OCI-LY1 (cell line): ENCODE data around the gene SEMA4G.
A peak's percentile ranks its signal among the peaks of the same experiment; 100 is the strongest.

ENCODE experiments used
- H2AFZ ChIP-seq: fragments of 200-600 bp; sonication (generic), shearing (Covaris generic); 2 replicates; pipeline ENCODE4 v1.6.0; 2014; ENCODE audit warnings: antibody characterized with exemption, mild to moderate bottlenecking, low read length
- H3F3A ChIP-seq: fragments of 200-600 bp; sonication (generic), shearing (Covaris generic); 2 replicates; pipeline ENCODE4 v1.6.0; 2014; ENCODE audit warnings: mild to moderate bottlenecking, antibody characterized with exemption, low read length, moderate library complexity; ENCODE audit not compliant: insufficient read depth
- H3K27ac ChIP-seq: fragments of 200-600 bp; sonication (generic); 2 replicates; pipeline ENCODE4 v1.5.1; 2014; ENCODE audit warnings: low read length, mixed run types, mild to moderate bottlenecking, low read depth; ENCODE audit not compliant: poor library complexity, severe bottlenecking
- H3K27me3 ChIP-seq: fragments of 200-600 bp; sonication (generic); 2 replicates; pipeline ENCODE4 v1.6.0; 2014; ENCODE audit warnings: antibody characterized with exemption, mild to moderate bottlenecking, low read length, moderate library complexity; ENCODE audit not compliant: insufficient read depth
- H3K36me3 ChIP-seq: fragments of 200-600 bp; sonication (generic); 2 replicates; pipeline ENCODE4 v1.6.1; 2014; ENCODE audit warnings: mild to moderate bottlenecking, antibody characterized with exemption, low read length, moderate library complexity, mixed read lengths; ENCODE audit not compliant: insufficient read depth
- H3K4me1 ChIP-seq: fragments of 200-600 bp; sonication (generic); 2 replicates; pipeline ENCODE4 v1.5.1; 2014; ENCODE audit warnings: mild to moderate bottlenecking, low read length, moderate library complexity; ENCODE audit not compliant: insufficient read depth, severe bottlenecking
- H3K4me2 ChIP-seq: fragments of 200-600 bp; sonication (generic), shearing (Covaris generic); 2 replicates; pipeline ENCODE4 v1.6.1; 2014; ENCODE audit warnings: low read length
- H3K4me3 ChIP-seq: fragments of 200-600 bp; sonication (generic); 2 replicates; pipeline ENCODE4 v1.5.1; 2014; ENCODE audit warnings: low read length, low read depth, mild to moderate bottlenecking, mixed read lengths; ENCODE audit not compliant: poor library complexity, severe bottlenecking
- H3K79me2 ChIP-seq: fragments of 200-600 bp; shearing (Covaris generic); 2 replicates; pipeline ENCODE4 v1.6.1; 2016; ENCODE audit warnings: mixed run types, low read length, mixed read lengths; ENCODE audit not compliant: insufficient read depth
- H3K9ac ChIP-seq: fragments of 200-600 bp; sonication (generic), shearing (Covaris generic); 2 replicates; pipeline ENCODE4 v1.6.1; 2014; ENCODE audit warnings: mild to moderate bottlenecking, low read length, mixed read lengths
- H3K9me2 ChIP-seq: fragments of 200-600 bp; sonication (generic), shearing (Covaris generic); 2 replicates; pipeline ENCODE4 v1.6.1; 2014; ENCODE audit warnings: low read depth, mild to moderate bottlenecking, low read length, mixed read lengths
- H3K9me3 ChIP-seq: fragments of 200-600 bp; shearing (Covaris generic); 2 replicates; pipeline ENCODE4 v1.6.1; 2014; ENCODE audit warnings: low read length, mixed read lengths
- H4K20me1 ChIP-seq: fragments of 200-600 bp; sonication (generic), shearing (Covaris generic); 2 replicates; pipeline ENCODE4 v1.6.0; 2016; ENCODE audit warnings: mild to moderate bottlenecking, low read length; ENCODE audit not compliant: insufficient read depth
- CTCF ChIP-seq: fragments of 200-600 bp; sonication (generic), shearing (Covaris generic); IDR thresholded peaks from 2 replicates; pipeline ENCODE4 v1.5.1; 2017; ENCODE audit warnings: mild to moderate bottlenecking, antibody characterized with exemption, low read length, moderate library complexity, mixed read lengths
- EZH2 ChIP-seq: fragments of 200-600 bp; sonication (generic), shearing (Covaris generic); IDR thresholded peaks from 2 replicates; pipeline ENCODE4 v1.8.0; 2017; ENCODE audit warnings: borderline replicate concordance, mixed run types, mild to moderate bottlenecking, antibody characterized with exemption, low read length, moderate library complexity, mixed read lengths

Gene SEMA4G

GRCh38 chr10:101012525-101013364 is 43.4 kb downstream of the SEMA4G start:
- Histone ChIP-seq H2AFZ (no peak overlapping the region), H3K9me2 (no peaks in the 10 kb centered on the region), H3K79me2 (no peaks in the 10 kb centered on the region), H3K4me1 (no peaks in the 10 kb centered on the region), H3K4me3 (no peak overlapping the region), H3K4me2 (no peak overlapping the region), H3K9ac (no peak overlapping the region), H3K27ac (no peak overlapping the region), H3K27me3 (no peaks in the 10 kb centered on the region), H4K20me1 (no peaks in the 10 kb centered on the region), H3F3A (no peaks in the 10 kb centered on the region), H3K9me3 (no peaks in the 10 kb centered on the region), H3K36me3 (no peaks in the 10 kb centered on the region)
- TF ChIP-seq EZH2 = no peak
- peak; percentile 86 for TF ChIP-seq CTCF

GRCh38 chr10:101013365-101013825 is 44.1 kb downstream of the SEMA4G start:
- H3K4me3 ChIP-seq = no peak overlapping the region
- H3F3A ChIP-seq = no peaks in the 10 kb centered on the region
- TF ChIP-seq CTCF = no peak
- TF ChIP-seq EZH2 = no peak
- H4K20me1 ChIP-seq = no peaks in the 10 kb centered on the region
- no peaks in the 10 kb centered on the region for H3K36me3 ChIP-seq
- H3K79me2 ChIP-seq = no peaks in the 10 kb centered on the region
- H2AFZ ChIP-seq = no peak overlapping the region
- no peaks in the 10 kb centered on the region for H3K27me3 ChIP-seq
- H3K9me2 ChIP-seq = no peaks in the 10 kb centered on the region
- H3K4me1 ChIP-seq = no peaks in the 10 kb centered on the region
- H3K4me2 ChIP-seq = no peak overlapping the region
- H3K9me3 ChIP-seq = no peaks in the 10 kb centered on the region
- H3K27ac ChIP-seq = no peak overlapping the region
- H3K9ac ChIP-seq = no peak overlapping the region

GRCh38 chr10:101014230-101014884 is 45.1 kb downstream of the SEMA4G start:
- H4K20me1 ChIP-seq = no peaks in the 10 kb centered on the region
- no peaks in the 10 kb centered on the region for H3K9me3 ChIP-seq
- no peak overlapping the region for H3K4me3 ChIP-seq
- no peaks in the 10 kb centered on the region for H3K36me3 ChIP-seq
- no peak overlapping the region for H3K27ac ChIP-seq
- TF ChIP-seq CTCF (peak; percentile 56), EZH2 (no peak)
- no peak overlapping the region for H2AFZ ChIP-seq
- H3K27me3 ChIP-seq = no peaks in the 10 kb centered on the region
- no peak overlapping the region for H3K4me2 ChIP-seq
- H3K9ac ChIP-seq = no peak overlapping the region
- no peaks in the 10 kb centered on the region for H3K9me2 ChIP-seq
- H3K4me1 ChIP-seq = no peaks in the 10 kb centered on the region
- H3F3A ChIP-seq = no peaks in the 10 kb centered on the region
- H3K79me2 ChIP-seq = no peaks in the 10 kb centered on the region
